NCI-H748 treated with DMSO at 0.1 percent for 48 hours (cell line): ENCODE measurements around the gene PGBD2.
"Not testable (repeated sequence)": the region's sequence is repeated elsewhere in the genome, so short reads cannot be mapped to it uniquely, and the experiment has no call there.

ENCODE experiments used
- DNase-seq: peaks from one replicate; lab custom pipeline; 2025; lab: John Stamatoyannopoulos, UW

Gene PGBD2

GRCh38 chr1:248927283-248927682, 21.2 kb downstream of the PGBD2 start:
- not testable (repeated sequence) for DNase-seq

- DNase-seq = not testable (repeated sequence)
These were observed 22.1 kb downstream of the PGBD2 start for GRCh38 chr1:248928122-248928521.

- DNase-seq = not testable (repeated sequence)
These were observed 24.0 kb downstream of the PGBD2 start for GRCh38 chr1:248930037-248930436.

- not testable (repeated sequence) for DNase-seq
These were observed 32.3 kb downstream of the PGBD2 start for GRCh38 chr1:248938173-248938809.

GRCh38 chr1:248944134-248944999, 38.3 kb downstream of the PGBD2 start:
- DNase-seq = not testable (repeated sequence)

- not testable (repeated sequence) for DNase-seq
These were observed 39.0 kb downstream of the PGBD2 start for GRCh38 chr1:248945000-248945423.

- DNase-seq = not testable (repeated sequence)
These were observed 39.4 kb downstream of the PGBD2 start for GRCh38 chr1:248945453-248945852.

GRCh38 chr1:248945856-248946416, 39.9 kb downstream of the PGBD2 start:
- not testable (repeated sequence) for DNase-seq
